GM19238 (cell line): ENCODE data around the gene SLC23A3.

Source experiments
- DNase-seq: peaks from one replicate; pipeline ENCODE4 v3.0.0; 2011; ENCODE audit warnings: low spot score; ENCODE audit not compliant: insufficient read length

Gene SLC23A3

GRCh38 chr2:219175928-219176817 is 6.3 kb upstream of the SLC23A3 start:
- DNase-seq = no peak

DNA sequence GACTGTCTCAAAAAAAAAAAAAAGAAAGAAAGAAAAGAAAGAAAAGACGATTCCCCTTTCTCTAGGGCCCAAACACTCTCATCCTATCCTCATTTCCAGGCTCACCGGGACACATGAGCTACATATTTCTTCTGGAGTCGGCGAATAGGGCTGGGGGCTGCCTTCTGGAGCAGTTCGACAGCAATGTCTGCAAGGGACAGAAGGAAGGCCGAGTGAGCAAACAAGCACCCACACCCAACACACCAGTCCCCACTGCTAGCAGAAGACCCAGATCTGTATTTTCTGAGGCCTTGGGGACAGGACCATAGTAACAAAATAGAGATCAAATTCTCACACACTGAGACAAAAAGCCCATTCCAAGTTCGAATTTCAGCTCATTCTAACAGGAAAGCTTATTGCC is 5.7 kb upstream of the SLC23A3 start:
- no peak for DNase-seq

DNA sequence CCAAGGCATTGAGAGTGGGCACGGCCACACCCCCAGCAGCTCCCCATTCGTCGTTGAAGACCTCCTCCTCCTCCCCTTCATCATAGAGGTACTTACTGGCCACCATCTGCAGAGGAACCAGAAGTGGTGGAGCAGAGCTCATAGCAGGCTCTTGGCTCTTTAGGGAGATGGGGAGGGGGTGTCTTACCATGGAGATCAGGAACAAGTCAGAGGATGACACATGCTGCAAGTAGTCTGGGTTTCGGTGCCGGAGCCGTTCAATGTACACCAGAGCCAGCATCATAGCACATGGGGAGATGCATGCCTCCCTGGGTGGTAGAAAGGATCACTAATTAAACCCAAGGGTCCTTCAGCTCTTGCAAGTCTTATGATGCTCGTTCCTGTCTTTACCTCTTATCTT is 5.0 kb upstream of the SLC23A3 start:
- no peak for DNase-seq

GRCh38 chr2:219174146-219174545 is 4.3 kb upstream of the SLC23A3 start:
- DNase-seq = no peak

DNA sequence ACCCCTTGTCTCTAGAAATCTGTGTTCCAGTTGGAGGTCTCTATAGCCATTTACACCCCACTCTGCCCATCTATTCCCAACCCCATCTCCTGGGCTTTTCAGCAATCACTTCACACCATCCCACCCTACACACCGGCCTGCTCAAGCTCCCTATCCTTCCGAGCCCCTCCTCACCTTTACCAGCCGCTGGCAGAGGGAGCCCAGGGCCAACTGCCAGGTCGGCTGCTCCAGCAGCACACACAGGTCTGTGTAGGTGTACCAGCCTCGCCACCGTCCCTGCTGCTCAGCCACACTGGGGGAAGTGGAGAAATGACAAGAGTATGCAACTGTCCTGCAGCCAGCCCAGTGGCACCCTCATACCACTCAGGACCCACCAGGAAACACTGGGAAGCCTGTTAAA is 3.3 kb upstream of the SLC23A3 start:
- DNase-seq = no peak

GRCh38 chr2:219172231-219173154 is 2.7 kb upstream of the SLC23A3 start:
- no peak for DNase-seq

DNA sequence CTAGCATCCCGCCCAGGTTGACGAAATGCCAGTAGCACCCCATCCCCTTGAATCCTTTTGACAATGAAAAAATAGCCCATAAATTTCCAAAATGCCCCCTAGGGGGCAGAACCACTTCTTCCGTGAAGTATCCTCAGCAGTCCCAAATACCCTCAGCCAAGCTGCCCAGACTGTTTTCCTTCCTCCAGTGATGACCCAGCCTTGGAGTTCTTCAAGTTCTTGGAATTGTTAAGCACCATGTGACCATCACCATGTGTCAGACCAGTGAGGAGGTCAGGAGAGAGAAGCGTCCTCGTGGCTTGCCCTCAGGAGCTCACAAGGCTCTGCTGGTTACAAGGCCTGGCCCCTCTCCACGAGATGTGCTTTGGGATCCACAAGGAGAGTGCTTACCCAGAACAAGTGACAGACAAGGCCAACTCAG is 1.4 kb upstream of the SLC23A3 start:
- DNase-seq = no peak

DNA sequence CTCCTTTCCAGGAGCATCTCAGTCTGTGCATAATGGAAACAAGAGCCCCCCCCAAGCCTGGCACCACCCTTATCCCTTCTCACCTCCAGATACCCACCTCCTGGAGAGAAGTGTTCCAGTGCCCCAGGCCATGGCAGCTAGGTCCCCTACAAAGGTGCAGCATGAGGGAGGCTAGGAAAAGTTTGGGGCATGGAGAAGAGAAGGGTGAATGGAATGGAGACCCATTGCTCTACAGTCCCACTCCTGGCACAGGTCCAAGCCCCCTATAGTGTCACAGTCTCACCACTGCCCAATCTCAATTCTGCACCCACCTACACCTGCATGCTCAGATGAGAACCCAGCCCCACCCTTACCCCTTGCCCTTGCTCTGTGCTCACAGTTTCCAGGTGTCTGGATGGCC is 897 bp downstream of the SLC23A3 start:
- DNase-seq = no peak

DNA sequence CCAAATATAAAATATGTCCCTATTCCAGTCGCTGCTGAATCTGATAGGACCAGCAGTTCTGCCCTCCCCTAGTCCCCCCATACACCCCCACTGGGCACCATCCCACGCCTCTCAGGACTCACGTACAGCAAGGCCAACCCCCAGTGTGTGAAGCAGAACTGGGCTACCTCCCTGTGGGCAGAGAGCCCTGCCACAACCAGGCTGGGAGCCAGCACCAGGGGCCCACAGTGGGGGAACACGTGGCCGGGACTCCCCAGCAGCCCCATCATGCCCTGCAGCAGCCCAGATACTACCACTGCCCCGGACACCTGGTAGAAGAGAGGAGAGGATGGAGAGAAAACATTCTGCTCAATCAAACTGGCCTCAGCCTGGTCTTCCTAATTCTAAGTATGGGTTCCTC is 1.3 kb downstream of the SLC23A3 start:
- DNase-seq = no peak

DNA sequence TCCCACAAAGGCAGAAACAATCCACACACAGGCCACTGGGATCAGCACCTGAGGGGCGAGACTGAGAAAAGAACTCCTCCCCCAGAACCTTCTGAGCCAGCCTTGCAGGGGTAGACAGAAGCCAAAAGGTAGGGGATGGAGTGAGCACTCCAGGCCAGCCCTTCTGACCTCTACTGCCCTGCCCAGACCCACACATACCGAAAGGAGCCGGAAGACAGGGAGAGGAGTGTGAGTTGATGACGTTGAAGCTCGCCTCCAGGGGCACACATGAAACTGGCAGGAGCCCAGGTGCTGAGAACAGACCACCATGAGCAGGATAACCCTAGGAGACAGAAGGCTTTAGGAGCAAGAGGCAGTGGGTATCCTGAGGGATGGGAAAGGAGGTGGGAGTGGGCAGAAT is 1.8 kb downstream of the SLC23A3 start:
- DNase-seq = no peak

DNA sequence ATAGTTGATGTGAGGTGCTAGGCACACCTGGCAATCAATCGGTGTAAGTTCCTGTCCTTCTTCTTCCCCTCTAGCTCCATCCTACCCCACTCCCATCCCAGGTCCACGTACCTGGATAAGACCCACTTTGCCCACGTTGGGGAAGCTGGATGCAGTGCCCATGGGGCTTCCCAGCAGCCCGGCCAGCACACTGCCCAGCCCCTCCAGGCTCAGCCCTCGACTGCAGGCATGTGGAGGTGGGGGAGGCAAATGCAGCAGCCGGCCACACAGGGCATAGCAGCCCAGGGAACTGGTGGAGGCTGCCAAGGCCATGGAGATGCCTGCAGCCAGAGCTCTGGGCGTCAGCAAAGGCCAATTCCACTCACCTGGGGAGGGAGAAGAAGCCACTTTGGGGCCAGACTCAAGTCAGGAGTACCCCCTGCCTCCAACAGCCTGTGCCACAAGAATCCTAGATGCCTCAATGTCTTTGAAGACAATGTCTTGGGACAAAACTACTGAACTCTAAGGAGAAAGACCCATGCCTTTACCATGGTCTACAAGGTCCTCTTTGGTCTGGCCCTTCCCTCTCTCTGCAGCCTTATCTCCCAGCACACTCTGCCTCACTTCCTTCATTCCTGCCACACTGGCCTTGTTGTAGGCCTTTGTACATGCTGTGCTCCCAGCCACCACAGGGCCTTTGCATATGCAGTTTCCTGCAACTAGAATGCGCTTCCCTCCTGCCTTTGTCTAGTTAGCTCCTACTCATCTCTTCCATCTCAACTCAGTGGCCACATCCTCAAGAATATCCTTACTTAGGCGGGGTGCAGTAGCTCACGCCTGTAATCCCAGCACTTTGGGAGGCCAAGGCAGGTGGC is 4.5 kb downstream of the SLC23A3 start:
- no peak for DNase-seq

- DNase-seq = no peak
These were observed 6.7 kb downstream of the SLC23A3 start for GRCh38 chr2:219163156-219163555.

- DNase-seq = no peak
These were observed 8.7 kb downstream of the SLC23A3 start for GRCh38 chr2:219161097-219161496.

- peak; percentile 95 for DNase-seq
These were observed 9.4 kb downstream of the SLC23A3 start, which contains the start of gene NHEJ1 for GRCh38 chr2:219160186-219161017. Gene NHEJ1 (minus strand): TSS chr2:219160815. CDS start chr2:219158362, 2,453 bp downstream.

- DNase-seq = no peak
These were observed 10.1 kb downstream of the SLC23A3 start for GRCh38 chr2:219159771-219160185.

GRCh38 chr2:219158586-219158985 is 11.2 kb downstream of the SLC23A3 start:
- no peak for DNase-seq

- no peak for DNase-seq
These were observed 11.8 kb downstream of the SLC23A3 start for GRCh38 chr2:219158025-219158424.

DNA sequence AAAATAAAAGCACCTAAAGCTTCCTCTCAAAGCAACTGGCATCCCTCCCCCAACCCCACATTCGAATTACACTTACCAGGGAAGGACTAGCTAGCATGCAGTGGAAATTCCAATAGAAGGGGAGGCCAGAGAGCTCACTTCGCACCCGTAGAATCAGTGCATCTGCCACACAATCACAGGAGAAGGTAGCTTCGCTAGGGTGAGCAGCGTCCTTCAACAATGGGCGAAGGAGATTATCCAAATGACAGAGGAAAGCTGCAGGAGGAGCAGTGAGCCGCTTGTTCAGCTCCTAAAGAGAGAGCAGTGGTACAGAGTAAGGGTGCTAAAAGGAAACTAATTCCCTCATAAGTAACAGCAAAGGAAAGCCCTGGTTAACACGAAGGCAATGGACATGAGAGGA is 12.4 kb downstream of the SLC23A3 start:
- DNase-seq = no peak

DNA sequence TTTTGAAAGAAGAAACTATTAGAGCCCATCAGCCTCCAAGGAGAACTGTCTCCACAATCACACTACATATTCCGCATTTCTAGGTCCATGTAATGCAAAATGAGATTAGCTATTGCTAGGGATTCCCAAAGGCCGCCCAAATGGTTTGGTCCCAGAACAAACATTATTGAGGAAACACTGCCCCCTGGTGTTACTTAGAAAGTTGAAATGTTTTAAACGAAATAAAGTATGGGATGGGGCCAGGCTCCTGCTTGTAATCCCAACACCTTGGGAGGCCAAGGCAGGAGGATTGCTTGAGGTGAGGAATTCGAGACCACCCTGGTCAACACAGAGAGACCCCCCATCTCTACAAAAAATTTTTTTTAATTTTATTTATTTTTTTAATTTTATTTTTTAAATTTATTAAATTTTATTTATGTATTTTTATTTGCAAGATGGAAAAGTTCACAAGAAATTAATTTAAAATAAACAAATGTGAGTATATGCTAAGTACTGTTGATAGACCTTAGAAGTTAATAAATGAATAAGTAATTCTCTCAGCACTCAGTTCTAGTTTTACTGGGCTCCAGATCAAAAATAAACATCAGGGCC is 14.7 kb downstream of the SLC23A3 start:
- peak; percentile 43 for DNase-seq

DNA sequence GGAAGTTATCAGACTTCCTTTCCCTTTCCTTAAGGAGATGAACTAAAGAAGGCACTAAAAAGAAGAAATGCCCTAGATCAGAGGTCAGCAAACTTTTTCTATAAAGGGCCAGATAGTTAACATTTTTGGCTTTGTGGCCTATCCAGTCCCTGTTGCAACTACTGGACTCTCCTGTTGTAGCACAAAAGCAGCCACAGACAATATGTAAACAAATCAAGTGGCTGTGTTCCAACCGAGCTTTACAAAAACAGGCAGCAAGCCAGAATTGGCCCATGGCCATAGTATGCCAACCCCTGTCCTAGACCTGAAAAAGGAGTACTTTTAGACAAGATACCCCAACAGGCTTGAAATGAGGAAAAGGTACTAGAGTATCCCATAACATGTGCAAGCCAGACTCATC is 20.2 kb downstream of the SLC23A3 start:
- DNase-seq = no peak
